GM13977 (cell line): ENCODE data around the gene DCUN1D3.

Source experiments
- DNase-seq: peaks from one replicate; pipeline ENCODE4 v3.0.0; 2012; ENCODE audit warnings: low spot score
- in situ Hi-C: fragments of 300-500 bp; cut with MboI; formaldehyde crosslinking; loops from one replicate; pipeline ENCODE4 v1.12.0; 2022; ENCODE audit warnings: low sequenced_read_pairs, low pct_unique_long_range_greater_than_20kb, mixed read lengths, inconsistent platforms; ENCODE audit not compliant: unreplicated experiment
- TF ChIP-seq, protein P1 (sequence below): IDR thresholded peaks from 2 replicates; pipeline ENCODE4 v1.5.1; 2012; ENCODE audit warnings: mild to moderate bottlenecking, control low read depth; ENCODE audit not compliant: insufficient read depth; ENCODE audit errors: extremely low read depth, missing control alignments

The DCUN1D3 gene

DNA sequence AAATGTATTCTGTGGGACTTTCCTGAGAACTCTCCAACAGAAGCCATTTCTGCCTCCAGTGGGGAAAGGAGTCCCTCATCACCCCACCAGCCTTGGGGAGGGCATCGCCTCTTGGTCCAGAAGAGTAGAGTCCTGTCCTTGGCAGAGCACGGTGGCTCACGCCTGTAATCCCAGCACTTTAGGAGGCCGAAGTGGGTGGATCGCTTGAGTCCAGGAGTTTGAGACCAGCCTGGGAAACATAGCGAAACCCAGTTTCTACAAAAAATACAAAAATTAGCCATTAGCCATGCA, 41.4 kb upstream of the DCUN1D3 start:
- TF ChIP-seq, protein P1, sequence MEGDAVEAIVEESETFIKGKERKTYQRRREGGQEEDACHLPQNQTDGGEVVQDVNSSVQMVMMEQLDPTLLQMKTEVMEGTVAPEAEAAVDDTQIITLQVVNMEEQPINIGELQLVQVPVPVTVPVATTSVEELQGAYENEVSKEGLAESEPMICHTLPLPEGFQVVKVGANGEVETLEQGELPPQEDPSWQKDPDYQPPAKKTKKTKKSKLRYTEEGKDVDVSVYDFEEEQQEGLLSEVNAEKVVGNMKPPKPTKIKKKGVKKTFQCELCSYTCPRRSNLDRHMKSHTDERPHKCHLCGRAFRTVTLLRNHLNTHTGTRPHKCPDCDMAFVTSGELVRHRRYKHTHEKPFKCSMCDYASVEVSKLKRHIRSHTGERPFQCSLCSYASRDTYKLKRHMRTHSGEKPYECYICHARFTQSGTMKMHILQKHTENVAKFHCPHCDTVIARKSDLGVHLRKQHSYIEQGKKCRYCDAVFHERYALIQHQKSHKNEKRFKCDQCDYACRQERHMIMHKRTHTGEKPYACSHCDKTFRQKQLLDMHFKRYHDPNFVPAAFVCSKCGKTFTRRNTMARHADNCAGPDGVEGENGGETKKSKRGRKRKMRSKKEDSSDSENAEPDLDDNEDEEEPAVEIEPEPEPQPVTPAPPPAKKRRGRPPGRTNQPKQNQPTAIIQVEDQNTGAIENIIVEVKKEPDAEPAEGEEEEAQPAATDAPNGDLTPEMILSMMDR = no peak
- in situ Hi-C loops = no loop called here
- no peak for DNase-seq

DNA sequence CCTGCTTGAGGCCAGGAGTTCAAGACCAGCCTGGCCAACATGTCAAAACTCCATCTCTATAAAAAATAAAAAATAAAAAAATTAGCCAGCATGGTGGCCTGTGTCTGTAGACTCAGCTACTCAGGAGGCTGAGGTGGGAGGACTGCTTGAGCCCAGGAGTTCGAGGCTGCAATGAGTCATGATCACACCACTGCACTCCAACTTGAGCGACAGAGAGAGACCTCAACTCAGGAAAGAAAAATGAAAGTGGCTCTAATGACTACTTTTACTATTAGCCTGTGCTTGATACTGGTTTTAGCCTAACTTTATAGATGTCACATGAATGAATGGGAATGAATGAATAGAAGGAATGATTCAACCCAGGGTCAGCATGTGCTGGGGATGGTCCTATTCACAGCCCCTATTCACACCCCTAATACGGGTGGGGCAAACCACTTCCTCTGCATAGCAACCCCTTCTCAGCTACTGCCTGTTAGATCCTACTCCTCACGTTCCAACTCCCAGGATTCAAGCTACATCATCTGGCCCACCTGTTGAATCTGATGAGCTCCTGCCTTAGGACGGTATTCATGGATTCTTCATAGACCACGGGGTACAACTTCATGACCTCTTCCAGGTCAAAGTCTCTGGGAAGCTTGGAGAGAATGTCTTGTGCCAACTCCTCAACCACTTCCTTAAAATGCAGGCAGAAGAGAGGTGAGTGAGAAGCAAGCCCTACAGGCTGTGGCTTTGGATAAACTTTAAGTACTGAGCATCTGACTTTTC, 40.9 kb upstream of the DCUN1D3 start:
- in situ Hi-C loops = no loop called here
- TF ChIP-seq, protein P1 = no peak
- DNase-seq = no peak

DNA sequence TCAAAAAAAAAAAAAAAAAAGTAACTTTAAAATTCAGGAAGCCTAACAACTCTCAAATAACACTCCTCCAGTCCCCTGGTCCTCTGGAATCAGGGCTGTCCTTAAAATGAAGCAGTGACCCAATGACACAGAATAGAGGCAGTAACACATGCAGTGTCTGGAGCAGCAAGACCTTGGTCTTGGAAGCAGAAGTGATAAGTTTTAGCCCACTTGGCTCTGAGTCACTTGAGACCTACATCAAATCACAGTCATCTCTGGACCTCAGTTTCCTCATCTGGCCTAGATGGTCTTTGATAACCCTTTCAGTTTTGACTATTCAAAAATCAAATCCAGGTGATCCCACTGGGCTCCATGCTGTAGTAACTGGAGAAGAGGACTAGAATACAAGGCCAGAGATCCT, 39.5 kb upstream of the DCUN1D3 start:
- in situ Hi-C loops = no loop called here
- DNase-seq = no peak
- TF ChIP-seq, protein P1 = no peak

DNA sequence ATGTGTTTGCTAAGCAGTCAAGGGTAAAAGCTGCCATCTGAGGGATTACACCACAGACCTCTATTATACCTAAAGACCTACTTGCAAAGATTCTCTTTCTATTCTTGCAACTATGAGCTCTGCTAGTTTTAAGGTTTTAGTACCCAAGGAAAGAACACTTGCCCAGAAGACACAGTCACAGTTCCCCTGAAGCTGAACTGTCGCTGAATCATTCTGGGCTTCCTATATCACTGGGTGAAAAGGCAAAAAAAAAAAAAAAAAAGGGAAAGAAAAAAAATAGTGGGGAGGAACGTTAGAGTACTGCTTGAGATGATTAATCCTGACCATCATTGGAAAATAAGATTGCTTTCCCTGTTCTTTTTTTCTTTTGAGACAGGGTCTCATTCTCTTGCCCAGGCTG, 38.3 kb upstream of the DCUN1D3 start:
- DNase-seq = no peak
- in situ Hi-C loops = no loop called here
- TF ChIP-seq, protein P1 = no peak

DNA sequence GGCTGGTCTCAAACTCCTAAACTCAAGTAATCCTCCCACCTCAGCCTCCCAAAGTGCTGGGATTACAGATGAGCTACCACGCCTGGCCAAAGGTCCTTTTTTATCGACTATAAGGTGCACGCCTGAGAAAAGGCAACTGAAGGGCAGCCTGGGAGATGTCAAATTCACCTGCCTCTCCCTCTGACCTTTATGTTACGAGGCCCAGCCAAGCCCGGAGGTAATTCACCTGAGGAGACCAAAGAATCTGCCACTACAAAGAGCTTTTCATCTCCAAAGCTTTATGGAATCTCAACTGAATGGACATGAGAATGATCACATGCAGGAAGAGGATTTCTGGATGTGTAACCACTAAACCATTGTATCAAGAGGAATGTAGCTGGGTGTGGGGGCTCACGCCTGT, 37.6 kb upstream of the DCUN1D3 start:
- DNase-seq = no peak
- TF ChIP-seq, protein P1 = no peak
- in situ Hi-C loops = no loop called here

DNA sequence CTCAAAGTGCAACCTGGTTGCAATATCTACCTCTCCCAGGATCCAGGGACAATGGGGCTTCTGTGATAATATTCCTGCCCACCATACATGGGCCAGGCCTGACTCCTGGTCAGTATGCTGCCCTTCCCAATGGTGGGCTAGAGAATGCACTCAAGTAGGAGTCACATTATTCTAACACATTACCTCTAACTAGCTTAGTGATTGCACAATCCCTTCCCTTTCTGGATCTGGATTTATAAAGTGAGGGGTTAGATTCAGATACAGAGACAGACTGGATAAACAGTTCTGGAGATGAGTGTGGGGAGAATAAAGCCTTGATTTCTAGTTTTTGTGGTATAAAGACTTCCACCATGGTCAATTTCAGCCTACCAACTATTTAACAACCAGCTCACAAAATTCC, 33.4 kb upstream of the DCUN1D3 start:
- TF ChIP-seq, protein P1 = no peak
- in situ Hi-C loops = no loop called here
- no peak for DNase-seq
